Neural cell (in vitro differentiated cells): ENCODE data around the gene IGFBP2. TPM values are rescaled to one million over a fixed set of nuclear protein-coding genes. Genes with fewer than 3 reads are reported as not detected.

Experiments
- H2AFZ ChIP-seq: fragments of 200-600, 300-800 bp; sonication (generic), shearing (Covaris generic); 2 replicates; pipeline ENCODE4 v1.6.0; 2014; ENCODE audit warnings: low read depth, mild to moderate bottlenecking, antibody characterized with exemption, low read length, moderate library complexity
- H3F3A ChIP-seq: fragments of 200-600 bp; shearing (Covaris generic); 2 replicates; pipeline ENCODE4 v1.6.1; 2016; ENCODE audit warnings: mild to moderate bottlenecking, moderate library complexity, mixed read lengths, antibody characterized with exemption, low read length; ENCODE audit not compliant: insufficient read depth, poor library complexity, severe bottlenecking
- H3K27ac ChIP-seq: fragments of 200-600, 300-800 bp; sonication (generic), shearing (Covaris generic); 2 replicates; pipeline ENCODE4 v1.5.1; 2014; ENCODE audit warnings: mild to moderate bottlenecking, low read length, moderate library complexity
- H3K27me3 ChIP-seq: fragments of 300-800, 200-600 bp; sonication (generic), shearing (Covaris generic); 2 replicates; pipeline ENCODE4 v1.6.0; 2014; ENCODE audit warnings: mild to moderate bottlenecking, low read depth, low read length, moderate library complexity; ENCODE audit not compliant: insufficient read depth
- H3K36me3 ChIP-seq: fragments of 300-800, 200-600 bp; sonication (generic), shearing (Covaris generic); 2 replicates; pipeline ENCODE4 v1.5.1; 2014; ENCODE audit warnings: mild to moderate bottlenecking, antibody characterized with exemption, low read length, moderate library complexity; ENCODE audit not compliant: insufficient read depth
- H3K4me2 ChIP-seq: fragments of 300-800, 200-600 bp; sonication (generic), shearing (Covaris generic); 2 replicates; pipeline ENCODE4 v1.6.0; 2014; ENCODE audit warnings: mild to moderate bottlenecking, low read length
- H3K4me3 ChIP-seq: fragments of 300-800, 200-600 bp; sonication (generic), shearing (Covaris generic); 2 replicates; pipeline ENCODE4 v1.5.1; 2014; ENCODE audit warnings: mild to moderate bottlenecking, low read length, moderate library complexity
- H3K79me2 ChIP-seq: fragments of 200-600 bp; shearing (Covaris generic); replicated peaks from 2 replicates; pipeline ENCODE4 v1.6.0; 2014; ENCODE audit warnings: mild to moderate bottlenecking, low read length, moderate library complexity; ENCODE audit not compliant: insufficient read depth
- H3K9ac ChIP-seq: fragments of 300-800, 200-600 bp; sonication (generic), shearing (Covaris generic); 2 replicates; pipeline ENCODE4 v1.6.1; 2016; ENCODE audit warnings: mild to moderate bottlenecking, low read length, mixed read lengths
- H3K9me2 ChIP-seq: fragments of 200-600 bp; shearing (Covaris generic); 2 replicates; pipeline ENCODE4 v1.6.1; 2016; ENCODE audit warnings: mild to moderate bottlenecking, low read length, mixed read lengths; ENCODE audit not compliant: insufficient read depth
- H3K9me3 ChIP-seq: fragments of 200-600, 300-800 bp; sonication (generic), shearing (Covaris generic); 2 replicates; pipeline ENCODE4 v1.6.1; 2016; ENCODE audit warnings: mild to moderate bottlenecking, mixed run types, low read length, moderate library complexity, mixed read lengths
- H4K20me1 ChIP-seq: fragments of 200-600 bp; shearing (Covaris generic); 2 replicates; pipeline ENCODE4 v1.6.1; 2016; ENCODE audit warnings: mild to moderate bottlenecking, mixed run types; ENCODE audit not compliant: insufficient read depth
- EP300 ChIP-seq: fragments of 450-650 bp; conservative IDR thresholded peaks from 2 replicates; pipeline ENCODE4 v1.6.1; 2014; ENCODE audit warnings: antibody characterized with exemption, mild to moderate bottlenecking, moderate library complexity; ENCODE audit not compliant: poor library complexity, severe bottlenecking
- EZH2 ChIP-seq: fragments of 200-600, 300-800 bp; shearing (Covaris generic), sonication (generic); IDR thresholded peaks from 2 replicates; pipeline ENCODE4 v1.6.1; 2014; ENCODE audit warnings: antibody characterized with exemption, low read length, borderline replicate concordance, mild to moderate bottlenecking; ENCODE audit not compliant: insufficient read depth, poor library complexity, severe bottlenecking
- MXI1 ChIP-seq: fragments of 450-650 bp; conservative IDR thresholded peaks from 2 replicates; pipeline ENCODE4 v1.6.1; 2014; ENCODE audit warnings: antibody characterized with exemption, mild to moderate bottlenecking; ENCODE audit not compliant: poor library complexity, severe bottlenecking
- POLR2AphosphoS5 ChIP-seq: IDR thresholded peaks from 2 replicates; pipeline ENCODE4 v1.6.1; 2012
- RAD21 ChIP-seq: fragments of 450-650 bp; conservative IDR thresholded peaks from 2 replicates; pipeline ENCODE4 v1.6.1; 2014; ENCODE audit warnings: antibody characterized with exemption, mild to moderate bottlenecking, moderate library complexity
- REST ChIP-seq: IDR thresholded peaks from 2 replicates; pipeline ENCODE4 v1.6.1; 2012; ENCODE audit warnings: borderline replicate concordance
- SMC3 ChIP-seq: fragments of 450-650 bp; conservative IDR thresholded peaks from 2 replicates; pipeline ENCODE4 v1.6.1; 2014; ENCODE audit warnings: antibody characterized with exemption, mild to moderate bottlenecking, moderate library complexity; ENCODE audit not compliant: poor library complexity
- TAF1 ChIP-seq: IDR thresholded peaks from 2 replicates; pipeline ENCODE4 v1.6.1; 2012; ENCODE audit warnings: low read depth
- polyA plus RNA-seq: library from polyadenylated mRNA; depleted of rRNA; stranded (reverse); fragments of >200 nt; gene quantifications from 2 replicates; pipeline ENCODE4 v1.2.3, GENCODE V29; 2014
- TF ChIP-seq, protein P1 (sequence below): fragments of 450-650 bp; IDR thresholded peaks from 2 replicates; pipeline ENCODE4 v1.5.1; 2014; ENCODE audit warnings: antibody characterized with exemption, mild to moderate bottlenecking, moderate library complexity; ENCODE audit not compliant: poor library complexity, severe bottlenecking

The IGFBP2 gene
- polyA plus RNA-seq, 1 donor from 2014 or later, result 150 TPM

GRCh38 chr2:216608525-216608924 lies 24.7 kb upstream of the IGFBP2 start:
- no peaks in the 10 kb centered on the region for H3K36me3 ChIP-seq

DNA sequence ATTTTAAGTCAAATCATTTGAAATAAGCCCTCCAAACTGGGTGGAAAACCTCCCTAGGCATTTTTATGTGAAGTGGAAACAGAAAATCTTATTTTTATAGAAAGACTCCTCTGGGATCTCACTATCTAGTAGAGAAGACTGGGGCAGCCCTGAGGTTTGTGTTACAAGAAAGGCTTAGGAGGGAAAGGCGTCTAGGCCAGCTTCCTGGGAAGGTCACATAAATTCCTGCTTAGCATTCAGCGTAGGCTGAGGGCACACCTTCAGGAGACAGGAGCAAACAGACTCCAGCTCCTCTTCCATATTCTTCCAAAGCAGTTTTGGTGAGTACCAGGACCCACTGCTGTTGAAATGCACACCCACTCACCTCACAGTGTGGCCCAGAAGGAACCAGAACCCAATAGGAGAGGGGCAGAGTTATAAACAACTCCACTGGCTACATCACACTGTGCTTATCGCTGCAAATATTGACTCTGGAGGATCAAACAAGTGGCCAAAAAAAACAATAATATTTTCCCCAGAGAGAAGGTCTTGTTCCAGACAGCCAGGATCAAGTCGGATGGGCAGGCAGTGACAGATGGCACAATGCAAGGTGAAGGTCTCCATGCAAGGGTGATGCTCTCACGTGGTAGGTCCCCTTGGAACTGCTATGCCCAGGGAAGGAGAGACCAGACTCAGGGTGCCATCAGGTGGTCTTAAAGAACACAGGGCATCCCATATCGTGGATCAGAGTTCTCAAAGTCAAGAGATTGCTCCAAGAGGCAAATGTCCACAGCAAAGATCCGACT lies 17.7 kb upstream of the IGFBP2 start:
- H3K9ac ChIP-seq, result no peak overlapping the region
- H3F3A ChIP-seq, result no peaks in the 10 kb centered on the region
- H3K9me2 ChIP-seq, result no peaks in the 10 kb centered on the region
- no peaks in the 10 kb centered on the region for H3K79me2 ChIP-seq
- no peak overlapping the region for H3K4me2 ChIP-seq
- no peaks in the 10 kb centered on the region for H4K20me1 ChIP-seq
- no peak overlapping the region for H3K4me3 ChIP-seq
- no peaks in the 10 kb centered on the region for H3K27me3 ChIP-seq
- H3K27ac ChIP-seq, result no peak overlapping the region
- no peaks in the 10 kb centered on the region for H3K36me3 ChIP-seq
- no peaks in the 10 kb centered on the region for H3K9me3 ChIP-seq
- no peak overlapping the region for H2AFZ ChIP-seq
- TF ChIP-seq REST (no peak), EP300 (no peak), EZH2 (no peak), POLR2AphosphoS5 (no peak), TAF1 (no peak), RAD21 (no peak)
- TF ChIP-seq, protein P1, sequence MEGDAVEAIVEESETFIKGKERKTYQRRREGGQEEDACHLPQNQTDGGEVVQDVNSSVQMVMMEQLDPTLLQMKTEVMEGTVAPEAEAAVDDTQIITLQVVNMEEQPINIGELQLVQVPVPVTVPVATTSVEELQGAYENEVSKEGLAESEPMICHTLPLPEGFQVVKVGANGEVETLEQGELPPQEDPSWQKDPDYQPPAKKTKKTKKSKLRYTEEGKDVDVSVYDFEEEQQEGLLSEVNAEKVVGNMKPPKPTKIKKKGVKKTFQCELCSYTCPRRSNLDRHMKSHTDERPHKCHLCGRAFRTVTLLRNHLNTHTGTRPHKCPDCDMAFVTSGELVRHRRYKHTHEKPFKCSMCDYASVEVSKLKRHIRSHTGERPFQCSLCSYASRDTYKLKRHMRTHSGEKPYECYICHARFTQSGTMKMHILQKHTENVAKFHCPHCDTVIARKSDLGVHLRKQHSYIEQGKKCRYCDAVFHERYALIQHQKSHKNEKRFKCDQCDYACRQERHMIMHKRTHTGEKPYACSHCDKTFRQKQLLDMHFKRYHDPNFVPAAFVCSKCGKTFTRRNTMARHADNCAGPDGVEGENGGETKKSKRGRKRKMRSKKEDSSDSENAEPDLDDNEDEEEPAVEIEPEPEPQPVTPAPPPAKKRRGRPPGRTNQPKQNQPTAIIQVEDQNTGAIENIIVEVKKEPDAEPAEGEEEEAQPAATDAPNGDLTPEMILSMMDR, result no peak

More at GRCh38 chr2:216608525-216608924, 24.7 kb upstream of the IGFBP2 start:
- Histone ChIP-seq H3K27ac (no peak overlapping the region), H3F3A (no peaks in the 10 kb centered on the region), H3K79me2 (no peaks in the 10 kb centered on the region), H3K4me3 (no peak overlapping the region), H3K9me2 (no peaks in the 10 kb centered on the region), H3K9me3 (no peaks in the 10 kb centered on the region), H3K27me3 (no peaks in the 10 kb centered on the region), H2AFZ (no peak overlapping the region), H4K20me1 (no peaks in the 10 kb centered on the region), H3K4me2 (no peak overlapping the region), H3K9ac (no peak overlapping the region)
- TF ChIP-seq POLR2AphosphoS5 (no peak), EP300 (no peak), TAF1 (no peak), REST (no peak), EZH2 (no peak), SMC3 (no peak), RAD21 (no peak), MXI1 (no peak)
- TF ChIP-seq, protein P1, result no peak
